Endodermal cell (in vitro differentiated cells): Measurements from ENCODE around the gene GGA1. TPM values are rescaled to one million over a fixed set of nuclear protein-coding genes. Genes with fewer than 3 reads are reported as not detected.
A peak's percentile ranks its signal among the peaks of the same experiment; 100 is the strongest.
"Not testable (repeated sequence)": the region's sequence is repeated elsewhere in the genome, so short reads cannot be mapped to it uniquely, and the experiment has no call there.

ENCODE experiments used
- DNase-seq: peaks from one replicate; pipeline ENCODE4 v3.0.0-alpha.2; 2017
- H3K27ac ChIP-seq: 2 replicates; pipeline ENCODE4 v1.5.1; 2013; ENCODE audit warnings: mild to moderate bottlenecking, low read depth, low read length, moderate library complexity
- H3K27me3 ChIP-seq: 2 replicates; pipeline ENCODE4 v1.6.1; 2013; ENCODE audit warnings: mild to moderate bottlenecking, low read length, moderate library complexity; ENCODE audit not compliant: insufficient read depth, control insufficient read depth, poor library complexity, severe bottlenecking
- H3K36me3 ChIP-seq: 2 replicates; pipeline ENCODE4 v1.7.0; 2013; ENCODE audit warnings: mild to moderate bottlenecking, low read length, moderate library complexity; ENCODE audit not compliant: control insufficient read depth, insufficient read depth
- H3K4me1 ChIP-seq: one replicate; pipeline ENCODE4 v1.7.0; 2013; ENCODE audit warnings: low read length; ENCODE audit not compliant: control insufficient read depth, insufficient read depth
- H3K4me3 ChIP-seq: 2 replicates; pipeline ENCODE4 v1.5.1; 2013; ENCODE audit warnings: mild to moderate bottlenecking, low read length, moderate library complexity
- H3K9ac ChIP-seq: 2 replicates; pipeline ENCODE4 v1.6.1; 2013; ENCODE audit warnings: mild to moderate bottlenecking, low read length, moderate library complexity; ENCODE audit not compliant: poor library complexity, severe bottlenecking; ENCODE audit errors: extremely low read depth
- H3K9me3 ChIP-seq: 2 replicates; pipeline ENCODE4 v1.6.1; 2013; ENCODE audit warnings: mild to moderate bottlenecking, low read length, moderate library complexity; ENCODE audit not compliant: control insufficient read depth
- H3K27ac Mint-ChIP-seq: 2 replicates; pipeline ENCODE4 v1.8.0; 2020; ENCODE audit warnings: mixed read lengths
- H3K27me3 Mint-ChIP-seq: 2 replicates; pipeline ENCODE4 v1.8.0; 2021; ENCODE audit warnings: mild to moderate bottlenecking, mixed read lengths; ENCODE audit not compliant: insufficient read depth
- H3K36me3 Mint-ChIP-seq: 2 replicates; pipeline ENCODE4 v1.8.0; 2020; ENCODE audit warnings: low read depth, mixed read lengths
- H3K4me1 Mint-ChIP-seq: 2 replicates; pipeline ENCODE4 v1.8.0; 2020; ENCODE audit warnings: mixed read lengths
- H3K4me3 Mint-ChIP-seq: 2 replicates; pipeline ENCODE4 v1.8.0; 2020; ENCODE audit warnings: mild to moderate bottlenecking, moderate library complexity, mixed read lengths
- H3K9me3 Mint-ChIP-seq: 2 replicates; pipeline ENCODE4 v1.8.0; 2020; ENCODE audit warnings: mild to moderate bottlenecking, mixed read lengths
- CTCF ChIP-seq: fragments of 200-600 bp; sonication (generic); conservative IDR thresholded peaks from 2 replicates; pipeline ENCODE4 v1.5.0; 2021; ENCODE audit warnings: antibody characterized with exemption, mild to moderate bottlenecking
- WGBS, 2 experiments: methylation state at CpG; one replicate each; pipeline versions ENCODE4 v1.1.5 to v1.1.7; 2013; ENCODE audit warnings: missing lambda C conversion rate in 2 of 2, mixed read lengths in 1 of 2; ENCODE audit not compliant: insufficient coverage in 1 of 2, insufficient read length in 1 of 2; 5-methylcytosine and 5-hydroxymethylcytosine counted together
- total RNA-seq, 2 donors: library from RNA; stranded (reverse); fragmentation: NEBNext Ultra II Directional in 1 of 2; extraction: Animal tissue kit (Norgen Biotek cat#: 25700) in 1 of 2; gene quantifications; 2 replicates in 1 of 2; 3 replicates in 1 of 2; pipeline ENCODE4 v1.2.1, GENCODE V29; 2021

Gene GGA1
- total RNA-seq, 2 donors from 2014 or later: 87.5 TPM

- DNase-seq: no peak
Measured at GRCh38 chr22:37601203-37601539, 7.5 kb upstream of the GGA1 start.

GRCh38 chr22:37601540-37602442 lies 6.8 kb upstream of the GGA1 start:
- Mint-ChIP-seq H3K4me1 (peaks cover 13% of the 10 kb centered on the region), H3K36me3 (no peaks in the 10 kb centered on the region), H3K4me3 (peak overlapping the region; percentile 17), H3K27ac (peak overlapping the region; percentile 83), H3K9me3 (no peaks in the 10 kb centered on the region), H3K27me3 (no peaks in the 10 kb centered on the region)
- 61 to 62% methylated on average over 10 to 14 of the region's 14 CpGs for WGBS, 2 experiments
- Histone ChIP-seq H3K27ac (no peak overlapping the region), H3K36me3 (no peaks in the 10 kb centered on the region), H3K27me3 (no peaks in the 10 kb centered on the region), H3K9me3 (no peaks in the 10 kb centered on the region), H3K4me3 (peak overlapping the region; percentile 49), H3K4me1 (peaks cover 3% of the 10 kb centered on the region), H3K9ac (no peak overlapping the region)
- peak; percentile 93 for DNase-seq
- TF ChIP-seq CTCF: no peak

More at GRCh38 chr22:37601203-37601539, 7.5 kb upstream of the GGA1 start:
- H3K27me3 ChIP-seq: no peaks in the 10 kb centered on the region
- no peak overlapping the region for H3K9ac ChIP-seq
- peak overlapping the region; percentile 83 for H3K27ac Mint-ChIP-seq
- no peaks in the 10 kb centered on the region for H3K9me3 Mint-ChIP-seq
- TF ChIP-seq CTCF: no peak
- H3K4me3 Mint-ChIP-seq: peak overlapping the region; percentile 17
- H3K4me1 Mint-ChIP-seq: peaks cover 12% of the 10 kb centered on the region
- H3K36me3 Mint-ChIP-seq: no peaks in the 10 kb centered on the region
- no peak overlapping the region for H3K27ac ChIP-seq
- H3K4me1 ChIP-seq: peaks cover 3% of the 10 kb centered on the region
- no peaks in the 10 kb centered on the region for H3K36me3 ChIP-seq
- no peaks in the 10 kb centered on the region for H3K9me3 ChIP-seq
- 62 to 64% methylated on average over 4 of the region's 4 CpGs for WGBS, 2 experiments
- H3K27me3 Mint-ChIP-seq: no peaks in the 10 kb centered on the region
- H3K4me3 ChIP-seq: peak overlapping the region; percentile 49

DNA sequence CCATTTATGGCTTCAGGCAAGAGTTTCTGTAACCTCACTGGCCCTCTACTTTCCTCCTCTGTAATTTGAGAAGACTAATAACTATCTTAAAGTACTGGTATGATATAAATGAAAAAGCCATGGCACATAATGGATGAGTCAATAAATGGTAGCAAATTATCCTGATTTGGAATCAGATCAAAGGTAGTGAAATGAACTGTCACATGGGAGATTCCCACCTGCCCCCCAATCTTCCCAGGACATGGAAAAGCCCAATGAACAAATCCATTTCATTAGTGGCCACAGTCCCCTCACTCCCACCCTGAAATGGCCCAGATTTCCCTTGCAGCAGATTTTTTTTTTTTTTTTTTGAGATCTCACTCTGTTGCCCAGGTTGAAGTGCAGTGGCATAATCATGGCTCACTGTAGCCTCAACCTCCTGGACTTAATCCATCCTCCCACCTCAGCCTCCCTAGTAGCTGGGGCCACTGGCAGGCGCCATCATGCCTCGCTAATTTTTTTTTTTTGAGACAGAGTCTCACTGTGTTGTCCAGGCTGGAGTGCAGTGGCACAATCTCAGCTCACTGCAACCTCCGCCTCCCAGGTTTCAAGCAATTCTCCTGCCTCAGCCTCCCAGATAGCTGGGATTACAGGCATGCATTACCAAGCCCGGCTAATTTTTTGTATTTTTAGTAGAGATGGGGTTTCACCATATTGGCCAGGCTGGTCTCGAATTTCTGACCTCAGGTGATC lies 5.9 kb upstream of the GGA1 start:
- not testable (repeated sequence) for H3K4me3 Mint-ChIP-seq, H3K9me3 ChIP-seq, H3K36me3 ChIP-seq, DNase-seq, H3K4me1 ChIP-seq, H3K27me3 ChIP-seq, H3K9me3 Mint-ChIP-seq, H3K27me3 Mint-ChIP-seq, H3K36me3 Mint-ChIP-seq, H3K9ac ChIP-seq, H3K27ac ChIP-seq, H3K27ac Mint-ChIP-seq, H3K4me3 ChIP-seq
- H3K4me1 Mint-ChIP-seq: peaks cover 14% of the 10 kb centered on the region
- WGBS, 2 experiments: 79 to 84% methylated on average over 5 of the region's 5 CpGs
